Glomerular visceral epithelial cell (primary cell): ENCODE results near the gene GSS.

Source experiments
- DNase-seq: peaks from one replicate; pipeline ENCODE4 v3.0.0-alpha.2; 2016; ENCODE audit errors: extremely low spot score

The GSS gene

GRCh38 chr20:34993941-34994508, 38.4 kb upstream of the GSS start:
- no peak for DNase-seq

- no peak for DNase-seq
Observed at GRCh38 chr20:34992751-34993417, 37.3 kb upstream of the GSS start.

- DNase-seq = no peak
Observed at GRCh38 chr20:34990661-34991214, 35.1 kb upstream of the GSS start.

GRCh38 chr20:34990231-34990630, 34.6 kb upstream of the GSS start:
- DNase-seq = no peak

GRCh38 chr20:34989670-34990069, 34.1 kb upstream of the GSS start:
- no peak for DNase-seq

GRCh38 chr20:34989118-34989517, 33.5 kb upstream of the GSS start:
- DNase-seq = no peak

- no peak for DNase-seq
Observed at GRCh38 chr20:34988191-34988540, 32.6 kb upstream of the GSS start.

- no peak for DNase-seq
Observed at GRCh38 chr20:34987288-34988190, 31.9 kb upstream of the GSS start.

GRCh38 chr20:34986311-34987287, 31.0 kb upstream of the GSS start:
- DNase-seq = no peak

GRCh38 chr20:34985461-34986310, 30.1 kb upstream of the GSS start:
- DNase-seq = no peak

- no peak for DNase-seq
Observed at GRCh38 chr20:34984756-34985261, 29.2 kb upstream of the GSS start.

GRCh38 chr20:34983995-34984735, 28.6 kb upstream of the GSS start:
- DNase-seq = no peak

GRCh38 chr20:34983089-34983820, 27.6 kb upstream of the GSS start:
- no peak for DNase-seq

- DNase-seq = no peak
Observed at GRCh38 chr20:34982270-34983088, 26.9 kb upstream of the GSS start.

GRCh38 chr20:34980543-34981233, 25.1 kb upstream of the GSS start:
- DNase-seq = no peak

GRCh38 chr20:34979366-34980153, 24.0 kb upstream of the GSS start:
- DNase-seq = no peak
